BLaER1 treated with 17β-estradiol and CSF1 and Interleukin-3, amounts not matched to agents 10 nM and 100 nM (cell line): ENCODE measurements around the gene PILRB.
"Not testable (repeated sequence)": the region's sequence is repeated elsewhere in the genome, so short reads cannot be mapped to it uniquely, and the experiment has no call there.

Experiments
- H3K27ac ChIP-seq, 11 experiments: shearing (Covaris generic); formaldehyde crosslinking; 2 replicates each; pipeline ENCODE4 v1.8.1; 2022
- H3K27me3 ChIP-seq, 11 experiments: shearing (Covaris generic); formaldehyde crosslinking; 2 replicates each; pipeline ENCODE4 v1.8.1; 2022
- H3K36me3 ChIP-seq, 11 experiments: shearing (Covaris generic); formaldehyde crosslinking; 2 replicates each; pipeline ENCODE4 v1.8.1; 2022
- H3K4me1 ChIP-seq, 10 experiments: shearing (Covaris generic); formaldehyde crosslinking; 2 replicates each; pipeline ENCODE4 v1.8.1; 2022
- H3K4me2 ChIP-seq, 11 experiments: shearing (Covaris generic); formaldehyde crosslinking; 2 replicates each; pipeline ENCODE4 v1.8.1; 2022
- H3K4me3 ChIP-seq, 10 experiments: shearing (Covaris generic); formaldehyde crosslinking; 2 replicates each; pipeline ENCODE4 v1.8.1; 2022
- H3K9ac ChIP-seq, 11 experiments: shearing (Covaris generic); formaldehyde crosslinking; 2 replicates each; pipeline ENCODE4 v1.8.1; 2022
- H3K9me3 ChIP-seq, 11 experiments: shearing (Covaris generic); formaldehyde crosslinking; replicated peaks in 1 of 11; 2 replicates each; pipeline ENCODE4 v1.8.1; 2022
- H4K20me1 ChIP-seq, 11 experiments: shearing (Covaris generic); formaldehyde crosslinking; 2 replicates each; pipeline ENCODE4 v1.8.1; 2022
- Cebpa-rat ChIP-seq, 11 experiments: shearing (Covaris generic); IDR thresholded peaks; 2 replicates each; pipeline ENCODE4 v1.8.1; 2022

PILRB gene

DNA sequence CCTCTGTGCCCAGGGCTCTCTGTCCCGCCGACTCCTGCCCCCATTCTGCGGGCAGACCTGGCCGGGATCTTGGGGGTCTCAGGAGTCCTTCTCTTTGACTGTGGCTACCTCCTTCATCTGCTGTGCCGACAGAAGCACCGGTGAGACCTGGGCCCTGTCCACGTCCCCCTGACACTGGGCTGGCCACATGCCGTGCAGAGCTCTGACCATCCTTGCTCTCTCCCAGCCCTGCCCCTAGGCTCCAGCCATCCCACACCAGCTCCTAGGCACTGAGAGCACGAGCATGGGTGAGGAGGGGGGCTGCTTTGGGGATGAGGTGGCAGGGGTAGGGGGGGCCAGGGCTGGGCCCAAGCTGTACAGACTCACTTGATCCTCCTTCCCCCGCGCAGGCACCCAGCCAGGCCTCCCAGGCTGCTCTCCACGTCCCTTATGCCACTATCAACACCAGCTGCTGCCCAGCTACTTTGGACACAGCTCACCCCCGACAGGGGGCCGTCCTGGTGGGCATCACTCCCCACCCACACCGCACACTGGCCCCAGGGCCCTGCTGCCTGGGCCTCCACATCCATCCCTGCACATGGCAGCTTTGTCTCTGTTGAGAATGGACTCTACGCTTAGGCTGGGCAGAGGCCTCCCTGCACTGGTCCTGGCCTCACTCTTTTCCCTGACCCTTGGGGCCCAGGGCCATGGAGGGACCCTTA lies 4.8 kb upstream of the PILRB start:
- no peak for TF ChIP-seq Cebpa-rat (IDR thresholded peaks at IDR 0.05)
- H3K27me3 ChIP-seq = no peaks in the 10 kb centered on the region
- peaks cover 0 to 32% (median 13%) of the 10 kb centered on the region in 10 experiments; a peak in 14 of 20 replicates for H3K4me1 ChIP-seq
- H3K4me3 ChIP-seq = no peak overlapping the region
- no peaks in the 10 kb centered on the region for H3K9me3 ChIP-seq
- peak overlapping the region in 2 of 11 experiments; percentile 13 to 28; a peak in 2 of 22 replicates for H3K27ac ChIP-seq
- peaks cover 0 to 43% (median 15%) of the 10 kb centered on the region in 11 experiments; a peak in 9 of 22 replicates for H4K20me1 ChIP-seq
- H3K36me3 ChIP-seq = peaks cover 84 to 100% (median 98%) of the 10 kb centered on the region in 11 experiments
- H3K9ac ChIP-seq = peak overlapping the region in 1 of 11 experiments; percentile 10; a peak in 1 of 22 replicates
- H3K4me2 ChIP-seq = no peak overlapping the region

DNA sequence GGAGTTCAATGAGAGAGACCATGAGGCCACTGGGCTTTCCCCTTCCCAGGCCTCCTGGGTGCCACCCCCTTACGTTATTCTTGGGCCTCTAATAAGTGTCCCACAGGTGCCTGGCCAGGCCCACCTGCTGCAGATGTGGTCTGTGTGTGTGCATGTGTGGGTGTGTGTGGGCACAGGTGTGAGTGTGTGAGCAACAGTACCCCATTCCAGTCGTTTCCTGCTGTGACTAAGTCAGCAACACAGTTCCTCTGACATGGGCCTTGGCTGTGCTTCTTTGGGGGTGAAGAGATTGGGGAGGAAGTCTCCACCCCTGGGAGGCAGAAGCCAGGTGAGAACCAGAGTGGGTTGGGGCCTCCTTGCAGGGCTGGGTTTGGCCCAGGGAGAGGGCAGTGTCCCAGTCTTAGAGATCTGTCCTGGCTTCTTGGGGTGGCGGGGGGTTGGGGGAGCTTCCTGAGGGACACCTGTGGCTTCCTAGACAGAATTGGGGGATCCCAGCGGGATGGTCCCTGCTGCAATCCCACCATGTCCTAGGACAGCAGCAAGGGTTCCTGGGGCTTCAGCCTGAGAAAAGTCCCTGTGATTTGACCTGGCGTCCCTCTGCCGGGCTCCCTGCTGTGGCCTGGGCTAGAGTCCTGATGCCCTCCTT lies 4.1 kb upstream of the PILRB start:
- Histone ChIP-seq H3K9ac (peak overlapping the region in 1 of 11 experiments; percentile 10; a peak in 1 of 22 replicates), H3K4me3 (no peak overlapping the region), H3K27me3 (no peaks in the 10 kb centered on the region), H3K36me3 (peaks cover 83 to 100% (median 98%) of the 10 kb centered on the region in 11 experiments), H3K4me1 (peaks cover 0 to 38% (median 15%) of the 10 kb centered on the region in 10 experiments; a peak in 14 of 20 replicates), H3K27ac (peak overlapping the region in 3 of 11 experiments; percentile 13 to 28 (median 14); a peak in 2 of 22 replicates), H4K20me1 (peaks cover 0 to 43% (median 15%) of the 10 kb centered on the region in 11 experiments; a peak in 9 of 22 replicates), H3K4me2 (no peak overlapping the region), H3K9me3 (no peaks in the 10 kb centered on the region)
- no peak for TF ChIP-seq Cebpa-rat (IDR thresholded peaks at IDR 0.05)

DNA sequence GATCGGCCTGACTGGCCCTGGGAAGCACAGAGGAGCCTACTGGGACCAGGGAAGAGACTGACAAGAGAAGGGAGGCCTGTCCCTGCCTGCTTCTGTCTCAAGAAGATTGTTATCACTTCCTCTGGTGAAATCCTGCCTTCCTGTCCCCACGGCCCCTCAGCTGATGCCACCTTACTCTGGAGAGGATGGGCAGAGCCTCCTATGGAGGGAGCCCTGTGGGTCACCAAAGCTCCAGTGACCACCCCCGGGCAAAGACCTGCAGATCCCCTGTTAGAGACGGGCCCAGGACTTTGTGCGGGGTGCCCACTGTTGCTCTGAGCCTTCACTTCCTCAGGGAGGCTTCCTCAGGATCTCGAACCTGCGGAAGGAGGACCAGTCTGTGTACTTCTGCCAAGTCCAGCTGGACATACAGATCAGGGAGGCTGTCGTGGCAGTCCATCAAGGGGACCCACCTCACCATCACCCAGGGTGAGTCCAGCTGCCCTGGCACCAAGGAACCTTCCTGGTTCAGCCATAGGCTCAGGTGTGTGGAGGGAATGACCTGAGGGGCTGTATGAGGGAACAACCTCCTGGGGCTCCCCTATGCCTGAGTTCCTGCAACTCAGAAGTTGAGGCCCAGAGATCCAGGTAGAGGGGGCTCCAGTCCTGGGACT lies 1.4 kb upstream of the PILRB start:
- no peak for TF ChIP-seq Cebpa-rat (IDR thresholded peaks at IDR 0.05)
- peak overlapping the region in 4 of 11 experiments; percentile 2 to 48 (median 22); a peak in 2 of 22 replicates for H3K4me2 ChIP-seq
- H3K36me3 ChIP-seq = peaks cover 83 to 100% (median 99%) of the 10 kb centered on the region in 11 experiments
- H3K27me3 ChIP-seq = no peaks in the 10 kb centered on the region
- peaks cover 0 to 45% (median 13%) of the 10 kb centered on the region in 10 experiments; a peak in 13 of 20 replicates for H3K4me1 ChIP-seq
- H3K4me3 ChIP-seq = no peak overlapping the region
- no peaks in the 10 kb centered on the region for H3K9me3 ChIP-seq
- peaks cover 0 to 36% (median 6%) of the 10 kb centered on the region in 11 experiments; a peak in 7 of 22 replicates for H4K20me1 ChIP-seq
- H3K27ac ChIP-seq = peak overlapping the region in 8 of 11 experiments; percentile 5 to 56 (median 40); a peak in 11 of 22 replicates
- H3K9ac ChIP-seq = peak overlapping the region in 10 of 11 experiments; percentile 5 to 50 (median 34); a peak in 12 of 22 replicates

DNA sequence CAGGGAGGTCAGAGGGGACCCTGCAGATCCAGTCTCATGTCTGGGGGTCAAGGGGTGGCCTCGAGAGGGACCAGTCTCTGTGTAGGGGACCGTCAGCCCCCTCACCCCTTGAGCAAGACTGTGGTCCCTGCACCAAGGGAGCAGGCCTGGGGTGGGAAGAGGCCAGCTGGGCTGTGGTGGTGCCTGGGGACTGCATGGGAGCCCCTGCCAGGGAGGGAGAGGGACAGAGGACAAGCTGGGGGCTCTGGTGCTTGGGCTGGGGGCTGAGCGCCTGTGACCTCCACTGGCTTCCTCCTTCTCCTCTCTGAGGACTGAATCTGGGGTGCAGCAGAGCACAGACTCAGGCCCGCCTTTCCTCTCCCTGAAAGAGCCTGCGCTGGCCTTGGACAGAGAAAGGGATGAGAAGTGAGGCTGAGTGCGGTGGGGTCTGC lies 771 bp upstream of the PILRB start:
- H3K27me3 ChIP-seq = no peaks in the 10 kb centered on the region
- peak overlapping the region in 9 of 11 experiments; percentile 2 to 56 (median 38); a peak in 13 of 22 replicates for H3K27ac ChIP-seq
- peak overlapping the region in 2 of 11 experiments; percentile 19 to 27; a peak in 3 of 22 replicates for H3K4me2 ChIP-seq
- H4K20me1 ChIP-seq = peaks cover 0 to 32% (median 6%) of the 10 kb centered on the region in 11 experiments; a peak in 7 of 22 replicates
- H3K36me3 ChIP-seq = peaks cover 89 to 100% (median 99%) of the 10 kb centered on the region in 11 experiments
- H3K9ac ChIP-seq = peak overlapping the region in 10 of 11 experiments; percentile 5 to 50 (median 34); a peak in 9 of 22 replicates
- H3K4me1 ChIP-seq = peaks cover 0 to 45% (median 11%) of the 10 kb centered on the region in 10 experiments; a peak in 10 of 20 replicates
- no peak for TF ChIP-seq Cebpa-rat (IDR thresholded peaks at IDR 0.05)
- no peaks in the 10 kb centered on the region for H3K9me3 ChIP-seq
- H3K4me3 ChIP-seq = no peak overlapping the region

DNA sequence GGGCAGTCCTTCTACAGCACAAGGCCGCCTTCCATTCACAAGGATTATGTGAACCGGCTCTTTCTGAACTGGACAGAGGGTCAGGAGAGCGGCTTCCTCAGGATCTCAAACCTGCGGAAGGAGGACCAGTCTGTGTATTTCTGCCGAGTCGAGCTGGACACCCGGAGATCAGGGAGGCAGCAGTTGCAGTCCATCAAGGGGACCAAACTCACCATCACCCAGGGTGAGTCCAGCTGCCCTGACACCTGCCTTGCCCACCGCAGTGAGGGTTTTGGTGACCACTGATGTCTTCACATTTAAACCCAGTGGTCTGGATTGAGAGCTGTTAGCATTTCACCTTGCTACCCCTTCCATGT lies 918 bp downstream of the PILRB start:
- Histone ChIP-seq H3K27ac (peak overlapping the region in 3 of 11 experiments; percentile 9 to 26 (median 25); a peak in 4 of 22 replicates), H3K36me3 (peaks cover 81 to 100% (median 100%) of the 10 kb centered on the region in 11 experiments), H3K4me2 (peak overlapping the region in 4 of 11 experiments; percentile 11 to 56 (median 26); a peak in 3 of 22 replicates), H3K9ac (peak overlapping the region in 1 of 11 experiments; percentile 57; a peak in 1 of 22 replicates), H4K20me1 (peaks cover 0 to 26% (median 0%) of the 10 kb centered on the region in 11 experiments; a peak in 7 of 22 replicates), H3K9me3 (no peaks in the 10 kb centered on the region), H3K4me3 (peak overlapping the region in 2 of 10 experiments; percentile 31 to 35; a peak in 1 of 20 replicates), H3K27me3 (no peaks in the 10 kb centered on the region), H3K4me1 (peaks cover 0 to 49% (median 14%) of the 10 kb centered on the region in 10 experiments; a peak in 11 of 20 replicates)
- no peak for TF ChIP-seq Cebpa-rat (IDR thresholded peaks at IDR 0.05)

- Histone ChIP-seq H3K9ac (peak overlapping the region in 2 of 11 experiments; percentile 26 to 28; a peak in 2 of 22 replicates), H3K4me1 (peaks cover 11 to 59% (median 28%) of the 10 kb centered on the region in 10 experiments), H3K9me3 (no peaks in the 10 kb centered on the region), H3K4me3 (no peak overlapping the region), H3K27ac (peak overlapping the region in 4 of 11 experiments; percentile 9 to 31 (median 18); a peak in 3 of 22 replicates), H4K20me1 (peaks cover 0 to 22% (median 0%) of the 10 kb centered on the region in 11 experiments; a peak in 7 of 22 replicates), H3K36me3 (peaks cover 66 to 100% (median 97%) of the 10 kb centered on the region in 11 experiments), H3K4me2 (no peak overlapping the region), H3K27me3 (no peaks in the 10 kb centered on the region)
- TF ChIP-seq Cebpa-rat (IDR thresholded peaks at IDR 0.05) = no peak
Observed at GRCh38 chr7:100360135-100360854, 2.4 kb downstream of the PILRB start.

- peaks cover 39 to 60% (median 46%) of the 10 kb centered on the region in 10 experiments for H3K4me1 ChIP-seq
- no peak for TF ChIP-seq Cebpa-rat (IDR thresholded peaks at IDR 0.05)
- no peak overlapping the region for H3K4me2 ChIP-seq
- no peaks in the 10 kb centered on the region for H3K27me3 ChIP-seq
- H3K27ac ChIP-seq = no peak overlapping the region
- H3K36me3 ChIP-seq = peaks cover 45 to 73% (median 69%) of the 10 kb centered on the region in 11 experiments
- no peak overlapping the region for H3K4me3 ChIP-seq
- peaks cover 0 to 28% (median 0%) of the 10 kb centered on the region in 11 experiments; a peak in 4 of 22 replicates for H4K20me1 ChIP-seq
- no peaks in the 10 kb centered on the region for H3K9me3 ChIP-seq
- H3K9ac ChIP-seq = no peak overlapping the region
Observed at GRCh38 chr7:100363098-100363497, 5.2 kb downstream of the PILRB start.

GRCh38 chr7:100363797-100364196 lies 5.9 kb downstream of the PILRB start:
- Histone ChIP-seq H4K20me1 (peaks cover 0 to 28% (median 0%) of the 10 kb centered on the region in 11 experiments; a peak in 5 of 22 replicates), H3K4me2 (peak overlapping the region in 5 of 11 experiments; percentile 91 to 97 (median 96); a peak in 4 of 22 replicates), H3K4me1 (peaks cover 46 to 61% (median 52%) of the 10 kb centered on the region in 10 experiments), H3K36me3 (peaks cover 40 to 66% (median 62%) of the 10 kb centered on the region in 11 experiments)
- H3K9me3 ChIP-seq, H3K9ac ChIP-seq, H3K27me3 ChIP-seq, H3K27ac ChIP-seq, H3K4me3 ChIP-seq: not testable (repeated sequence)
